DND-41 (cell line): ENCODE results near the gene ETV1.

Experiments
- ATAC-seq: fragments of 200-7000 bp; cut with Tn5 transposase; 3 replicates; pipeline ENCODE4 v1.9.1; 2021; ENCODE audit warnings: low read depth; ENCODE audit not compliant: insufficient read depth
- DNase-seq: peaks from one replicate; pipeline ENCODE4 v3.0.0-alpha.2; 2020
- H2AFZ ChIP-seq: 2 replicates; pipeline ENCODE4 v1.6.0; 2012; ENCODE audit warnings: low read depth, low read length
- H3K27ac ChIP-seq: 2 replicates; pipeline ENCODE4 v1.5.1; 2012; ENCODE audit warnings: low read length, inconsistent platforms
- H3K27me3 ChIP-seq: fragments of 200-600 bp; sonication (generic); 2 replicates; pipeline ENCODE4 v1.6.0; 2012; ENCODE audit warnings: low read length, mild to moderate bottlenecking, inconsistent platforms; ENCODE audit not compliant: insufficient read depth, poor library complexity
- H3K36me3 ChIP-seq: 2 replicates; pipeline ENCODE4 v1.5.1; 2012; ENCODE audit warnings: low read length, inconsistent platforms; ENCODE audit not compliant: insufficient read depth
- H3K4me1 ChIP-seq: 2 replicates; pipeline ENCODE4 v1.5.1; 2012; ENCODE audit warnings: mild to moderate bottlenecking, low read length; ENCODE audit not compliant: insufficient read depth
- H3K4me2 ChIP-seq: 2 replicates; pipeline ENCODE4 v1.6.0; 2012; ENCODE audit warnings: mild to moderate bottlenecking, moderate library complexity, low read length, inconsistent platforms; ENCODE audit not compliant: insufficient read depth
- H3K4me3 ChIP-seq, 2 experiments: fragments of 200-600 bp in 1 of 2; shearing (Covaris generic) in 1 of 2; 2 replicates each; pipeline ENCODE4 v1.5.1; 2012 to 2016; ENCODE audit warnings: inconsistent platforms in 2 of 2, low read length in 2 of 2, mild to moderate bottlenecking in 2 of 2, low read depth in 1 of 2, moderate library complexity in 1 of 2
- H3K79me2 ChIP-seq: 2 replicates; pipeline ENCODE4 v1.6.0; 2012; ENCODE audit warnings: low read length, inconsistent platforms; ENCODE audit not compliant: insufficient read depth
- H3K9ac ChIP-seq: 2 replicates; pipeline ENCODE4 v1.6.0; 2012; ENCODE audit warnings: low read depth, mild to moderate bottlenecking, inconsistent platforms, low read length, moderate library complexity
- H3K9me3 ChIP-seq: 2 replicates; pipeline ENCODE4 v1.5.1; 2012; ENCODE audit warnings: low read length, moderate library complexity, mild to moderate bottlenecking, inconsistent platforms; ENCODE audit not compliant: insufficient read depth, severe bottlenecking
- H4K20me1 ChIP-seq: 2 replicates; pipeline ENCODE4 v1.6.0; 2012; ENCODE audit warnings: low read length; ENCODE audit not compliant: insufficient read depth
- CTCF ChIP-seq: IDR thresholded peaks from 2 replicates; pipeline ENCODE4 v1.5.1; 2012; ENCODE audit warnings: borderline replicate concordance, low read length, moderate library complexity, mild to moderate bottlenecking; ENCODE audit not compliant: poor library complexity, severe bottlenecking; ENCODE audit errors: extremely low read depth
- EZH2 ChIP-seq: IDR thresholded peaks from 3 replicates; pipeline ENCODE4 v1.6.1; 2012; ENCODE audit warnings: borderline replicate concordance, low read depth, mild to moderate bottlenecking, moderate library complexity, low read length, inconsistent platforms; ENCODE audit not compliant: severe bottlenecking

Gene ETV1

GRCh38 chr7:13871008-13871407 is 118.5 kb downstream of the ETV1 start:
- no peak overlapping the region for H3K4me2 ChIP-seq
- H3K9me3 ChIP-seq, result no peaks in the 10 kb centered on the region
- H3K4me1 ChIP-seq, result peaks cover 15% of the 10 kb centered on the region
- no peak overlapping the region for H3K27ac ChIP-seq
- H4K20me1 ChIP-seq, result no peaks in the 10 kb centered on the region
- H3K27me3 ChIP-seq, result no peaks in the 10 kb centered on the region
- H3K4me3 ChIP-seq, result no peak overlapping the region
- TF ChIP-seq EZH2 (no peak), CTCF (no peak)
- H3K36me3 ChIP-seq, result no peaks in the 10 kb centered on the region
- ATAC-seq, result no peak
- no peak overlapping the region for H3K9ac ChIP-seq
- H2AFZ ChIP-seq, result no peak overlapping the region
- no peak for DNase-seq
- H3K79me2 ChIP-seq, result no peaks in the 10 kb centered on the region

GRCh38 chr7:13860734-13861133 is 128.7 kb downstream of the ETV1 start:
- Histone ChIP-seq H3K9me3 (no peaks in the 10 kb centered on the region), H3K4me1 (no peaks in the 10 kb centered on the region), H3K27ac (no peak overlapping the region), H3K36me3 (no peaks in the 10 kb centered on the region), H2AFZ (no peak overlapping the region), H3K27me3 (no peaks in the 10 kb centered on the region), H3K9ac (no peak overlapping the region), H3K79me2 (no peaks in the 10 kb centered on the region), H3K4me3 (no peak overlapping the region), H4K20me1 (no peaks in the 10 kb centered on the region), H3K4me2 (no peak overlapping the region)
- ATAC-seq (no peak), DNase-seq (no peak)
- TF ChIP-seq CTCF (no peak), EZH2 (no peak)

- Histone ChIP-seq H3K27ac (no peak overlapping the region), H3K4me3 (no peak overlapping the region), H3K36me3 (no peaks in the 10 kb centered on the region), H3K9me3 (no peaks in the 10 kb centered on the region), H2AFZ (no peak overlapping the region), H3K4me1 (no peaks in the 10 kb centered on the region), H3K9ac (no peak overlapping the region), H3K4me2 (no peak overlapping the region), H3K27me3 (no peaks in the 10 kb centered on the region), H4K20me1 (no peaks in the 10 kb centered on the region), H3K79me2 (no peaks in the 10 kb centered on the region)
- DNase-seq (no peak), ATAC-seq (no peak)
- no peak for TF ChIP-seq EZH2
- TF ChIP-seq CTCF, result no peak
These were observed 133.5 kb downstream of the ETV1 start for GRCh38 chr7:13856012-13856411.

GRCh38 chr7:13852281-13852968 is 137.0 kb downstream of the ETV1 start:
- H3K4me3 ChIP-seq, result no peak overlapping the region
- H2AFZ ChIP-seq, result no peak overlapping the region
- DNase-seq, result no peak
- H3K27ac ChIP-seq, result no peak overlapping the region
- no peak for ATAC-seq
- TF ChIP-seq EZH2, result no peak
- TF ChIP-seq CTCF, result no peak
- no peak overlapping the region for H3K4me2 ChIP-seq
- H3K4me1 ChIP-seq, result peaks cover 20% of the 10 kb centered on the region
- H4K20me1 ChIP-seq, result no peaks in the 10 kb centered on the region
- no peaks in the 10 kb centered on the region for H3K36me3 ChIP-seq
- H3K9me3 ChIP-seq, result no peaks in the 10 kb centered on the region
- H3K27me3 ChIP-seq, result no peaks in the 10 kb centered on the region
- H3K79me2 ChIP-seq, result no peaks in the 10 kb centered on the region
- H3K9ac ChIP-seq, result no peak overlapping the region
